ENCODE data around the gene NMUR1. TPM values are rescaled to one million over a fixed set of nuclear protein-coding genes. Genes with fewer than 3 reads are reported as not detected.

The NMUR1 gene
- total and polyA plus RNA-seq, 9 donors = 0.10 to 0.56 (median 0.31) TPM; not detected in 4

- TF ChIP-seq EP300 (IDR thresholded peaks at IDR 0.05) = no peak
- no peak for TF ChIP-seq CTCF (IDR thresholded peaks at IDR 0.05)
- no peak for TF ChIP-seq POLR2A (IDR thresholded peaks at IDR 0.05)
- intact Hi-C loops (cut with DNase I) = loop anchor here in 2 of 4 donors (5.0 to 10.0 kb wide), 2 partner anchors 35 to 192 kb away; no protein-coding TSS in a partner anchor
- peak in 1 of 5 donors; percentile 36 for DNase-seq
- H3K27me3 ChIP-seq = no peaks in the 10 kb centered on the region
- no peaks in the 10 kb centered on the region for H3K9me3 ChIP-seq
- no peak overlapping the region for H3K4me3 ChIP-seq
- peaks cover 3% of the 10 kb centered on the region for H3K4me1 ChIP-seq (ENCODE audit: insufficient read depth)
- WGBS, 3 donors = 47 to 54% (median 50%) methylated on average over 7 to 8 of the region's 8 CpGs
- H3K27ac ChIP-seq = no peak overlapping the region
- H3K36me3 ChIP-seq = no peaks in the 10 kb centered on the region
Measured at GRCh38 chr2:231522418-231523180, 7.6 kb downstream of the NMUR1 start.

GRCh38 chr2:231521443-231521842 lies 8.8 kb downstream of the NMUR1 start:
- intact Hi-C loops (cut with DNase I) = loop anchor here in 2 of 4 donors (5.0 to 10.0 kb wide), 2 partner anchors 36 to 193 kb away; no protein-coding TSS in a partner anchor
- peak in 1 of 5 donors; percentile 2 for DNase-seq

GRCh38 chr2:231519975-231520555 lies 10.2 kb downstream of the NMUR1 start:
- DNase-seq = peak in 1 of 5 donors; percentile 18
- Histone ChIP-seq H3K4me3 (no peak overlapping the region), H3K27me3 (no peaks in the 10 kb centered on the region), H3K27ac (no peak overlapping the region), H3K9me3 (no peaks in the 10 kb centered on the region), H3K4me1 (ENCODE audit: insufficient read depth) (peaks cover 3% of the 10 kb centered on the region), H3K36me3 (no peaks in the 10 kb centered on the region)
- TF ChIP-seq CTCF (IDR thresholded peaks at IDR 0.05) = no peak
- TF ChIP-seq POLR2A (IDR thresholded peaks at IDR 0.05) = no peak
- TF ChIP-seq EP300 (IDR thresholded peaks at IDR 0.05) = no peak
- 75 to 78% (median 76%) methylated on average over 4 of the region's 4 CpGs for WGBS, 3 donors
- intact Hi-C loops (cut with DNase I) = loop anchor here in 3 of 4 donors (5.0 to 10.0 kb wide), 3 partner anchors 37 to 195 kb away; no protein-coding TSS in a partner anchor

More at GRCh38 chr2:231521443-231521842, 8.8 kb downstream of the NMUR1 start:
- WGBS, 3 donors = 52 to 87% (median 57%) methylated on average over 3 of the region's 3 CpGs
- Histone ChIP-seq H3K4me1 (ENCODE audit: insufficient read depth) (peaks cover 3% of the 10 kb centered on the region), H3K27me3 (no peaks in the 10 kb centered on the region), H3K27ac (no peak overlapping the region), H3K4me3 (no peak overlapping the region), H3K36me3 (no peaks in the 10 kb centered on the region), H3K9me3 (no peaks in the 10 kb centered on the region)
- no peak for TF ChIP-seq CTCF (IDR thresholded peaks at IDR 0.05)

- 74 to 76% (median 76%) methylated on average over 5 of the region's 5 CpGs for WGBS, 3 donors
- peaks cover 2% of the 10 kb centered on the region for H3K4me1 ChIP-seq (ENCODE audit: insufficient read depth)
- intact Hi-C loops (cut with DNase I) = loop anchor here in 1 of 4 donors (10.0 kb wide), 1 partner anchor 86 kb away; no protein-coding TSS in a partner anchor
- H3K36me3 ChIP-seq = no peaks in the 10 kb centered on the region
- no peak overlapping the region for H3K4me3 ChIP-seq
- no peak overlapping the region for H3K27ac ChIP-seq
- H3K27me3 ChIP-seq = no peaks in the 10 kb centered on the region
- DNase-seq = peak in 1 of 5 donors; percentile 23
- H3K9me3 ChIP-seq = no peaks in the 10 kb centered on the region
- TF ChIP-seq EP300 (IDR thresholded peaks at IDR 0.05) (no peak), CTCF (IDR thresholded peaks at IDR 0.05) (no peak), POLR2A (IDR thresholded peaks at IDR 0.05) (no peak)
Measured at GRCh38 chr2:231518771-231519170, 11.5 kb downstream of the NMUR1 start.
